Gastrocnemius medialis (tissue), 4 donors: ENCODE data around the gene AANAT.

ENCODE experiments used
- CTCF ChIP-seq, 5 experiments: fragments of 450-650 bp in 3 of 5; fragments of 200-600 bp in 2 of 5; sonication (generic) in 2 of 5; IDR thresholded peaks in 4 of 5; conservative IDR thresholded peaks in 1 of 5; 1 replicate in 4 of 5; 2 replicates in 1 of 5; pipeline ENCODE4 v1.5.1; 2016 to 2019; ENCODE audit warnings: antibody characterized with exemption in 5 of 5, mild to moderate bottlenecking in 3 of 5, moderate library complexity in 3 of 5
- POLR2A ChIP-seq, 2 donors: fragments of 450-650 bp; IDR thresholded peaks; one replicate each; pipeline ENCODE4 v1.6.1; 2017; ENCODE audit warnings: antibody characterized with exemption in 2 of 2, mild to moderate bottlenecking in 2 of 2, moderate library complexity in 2 of 2

- no peak for TF ChIP-seq CTCF (IDR thresholded peaks at IDR 0.05 in 4 of 5, conservative IDR thresholded peaks at IDR 0.05 in 1 of 5)
- no peak for TF ChIP-seq POLR2A (IDR thresholded peaks at IDR 0.05)
Measured at GRCh38 chr17:76497699-76497978, 30.2 kb downstream of the AANAT start.
